Stomach (tissue), 19 donors: ENCODE measurements around the gene COG4. TPM values are rescaled to one million over a fixed set of nuclear protein-coding genes. Genes with fewer than 3 reads are reported as not detected.
A peak's percentile ranks its signal among the peaks of the same experiment; 100 is the strongest.

Experiments used
- DNase-seq, 2 donors: peaks; one replicate each; pipeline versions ENCODE4 v3.0.0 to v3.0.0-alpha.2; 2013 to 2019
- H3K27ac ChIP-seq, 5 donors: fragments of 200-600 bp in 4 of 5; sonication (generic) in 4 of 5; one replicate each; pipeline ENCODE4 v1.5.1; 2013 to 2019; ENCODE audit warnings: mild to moderate bottlenecking in 1 of 5, moderate library complexity in 1 of 5
- H3K27me3 ChIP-seq, 3 donors: fragments of 200-600 bp; sonication (generic); one replicate each; pipeline ENCODE4 v1.5.1; 2017 to 2019; ENCODE audit warnings: mixed run types in 1 of 3
- H3K36me3 ChIP-seq, 4 donors: fragments of 200-600 bp; sonication (generic); 1 replicate in 3 of 4; 2 replicates in 1 of 4; pipeline ENCODE4 v1.5.1; 2016 to 2019
- H3K4me1 ChIP-seq, 4 donors: fragments of 200-600 bp; sonication (generic); one replicate each; pipeline ENCODE4 v1.5.1; 2016 to 2019
- H3K4me3 ChIP-seq, 4 donors: fragments of 200-600 bp; sonication (generic) in 3 of 4; one replicate each; pipeline ENCODE4 v1.5.1; 2016 to 2019; ENCODE audit warnings: mild to moderate bottlenecking in 1 of 4
- H3K9me3 ChIP-seq, 4 donors: fragments of 200-600 bp; sonication (generic); one replicate each; pipeline ENCODE4 v1.5.1; 2016 to 2019
- CTCF ChIP-seq, 7 experiments: fragments of 450-650 bp in 4 of 7; fragments of 200-600 bp in 3 of 7; sonication (generic) in 3 of 7; IDR thresholded peaks; one replicate each; pipeline ENCODE4 v1.5.1; 2016 to 2019; ENCODE audit warnings: antibody characterized with exemption in 7 of 7, control low read depth in 2 of 7, mild to moderate bottlenecking in 1 of 7
- EP300 ChIP-seq: sonication (generic); formaldehyde crosslinking; IDR thresholded peaks from one replicate; pipeline ENCODE4 v1.6.1; 2017; ENCODE audit warnings: antibody characterized with exemption
- POLR2A ChIP-seq, 4 donors: fragments of 450-650 bp; IDR thresholded peaks; one replicate each; pipeline ENCODE4 v1.6.1; 2016; ENCODE audit warnings: antibody characterized with exemption in 4 of 4, control low read depth in 2 of 4, mild to moderate bottlenecking in 1 of 4, moderate library complexity in 1 of 4
- POLR2AphosphoS5 ChIP-seq, 3 donors: sonication (generic); formaldehyde crosslinking; IDR thresholded peaks; one replicate each; pipeline ENCODE4 v1.6.1; 2016; ENCODE audit warnings: antibody characterized with exemption in 3 of 3
- WGBS, 5 donors: extraction: QIAGEN DNeasy Blood & Tissue Kit in 3 of 5; methylation state at CpG; one replicate each; pipeline versions ENCODE4 v1.1.5 to v1.1.7; 2013 to 2018; 5-methylcytosine and 5-hydroxymethylcytosine counted together
- intact Hi-C: fragments of 100-400 bp; cut with DNase I; formaldehyde crosslinking; loops from one replicate; pipeline ENCODE4 v1.15.1; 2023; ENCODE audit warnings: low total_unique reads
- long read RNA-seq, 10 donors: transcript quantifications; one replicate each; lab custom pipeline, GENCODE V29; 2026
- polyA plus RNA-seq, 3 donors: library from polyadenylated mRNA; stranded (reverse); fragments of 200-250 nt; gene quantifications; one replicate each; pipeline ENCODE4 v1.2.3, GENCODE V29; 2013
- total RNA-seq, 5 donors: library from RNA; depleted of rRNA; stranded (reverse); fragments of >200 nt; gene quantifications; one replicate each; pipeline versions ENCODE4 v1.1.0 to v1.2.3, GENCODE V29; 2014 to 2016
- donor health status: healthy with polysubstance abuse.
- donor health status: Bipolar disorder and iron deficiency.
- donor health status: healthy.

The COG4 gene
- total RNA-seq (100 to 1,000 TPM in 1 of 5 donors, 10 to 100 TPM in 4; 10.7 to 127 (median 86.9) TPM), polyA plus RNA-seq (10 to 100 TPM; 26.6 to 44.6 (median 30.3) TPM)
- long read RNA-seq, donor 1, partial matches to known transcripts = 6 of 7 reads
- long read RNA-seq, donor 1, other reads (novel, unspliced or antisense) = 0 of 7 reads
- long read RNA-seq, donor 2, transcript COG4-201 (19 exons, 2,833 nt) = major isoform, 5 of 70 reads
- long read RNA-seq, donor 2, partial matches to known transcripts = 53 of 70 reads
- long read RNA-seq, donor 2, other reads (novel, unspliced or antisense) = 12 of 70 reads
- long read RNA-seq, donor 3, partial matches to known transcripts = 0 of 2 reads
- long read RNA-seq, donor 3, other reads (novel, unspliced or antisense) = 0 of 2 reads
- long read RNA-seq, donor 4 = 0 reads
- long read RNA-seq, donor 5, transcript COG4-201 (19 exons, 2,833 nt) = major isoform, 7 of 8 reads
- long read RNA-seq, donor 5, partial matches to known transcripts = 0 of 8 reads
- long read RNA-seq, donor 5, other reads (novel, unspliced or antisense) = 0 of 8 reads
- long read RNA-seq, donor 6, partial matches to known transcripts = 202 of 214 reads
- long read RNA-seq, donor 6, other reads (novel, unspliced or antisense) = 6 of 214 reads
- long read RNA-seq, donor 7, transcript COG4-201 (19 exons, 2,833 nt) = major isoform, 7 of 9 reads
- long read RNA-seq, donor 7, partial matches to known transcripts = 0 of 9 reads
- long read RNA-seq, donor 7, other reads (novel, unspliced or antisense) = 0 of 9 reads
- long read RNA-seq, donor 8, partial matches to known transcripts = 103 of 107 reads
- long read RNA-seq, donor 8, other reads (novel, unspliced or antisense) = 0 of 107 reads
- long read RNA-seq, donor 9, partial matches to known transcripts = 116 of 135 reads
- long read RNA-seq, donor 9, other reads (novel, unspliced or antisense) = 16 of 135 reads
- long read RNA-seq, donor 10, partial matches to known transcripts = 0 of 1 reads
- long read RNA-seq, donor 10, other reads (novel, unspliced or antisense) = 0 of 1 reads

GRCh38 chr16:70523076-70523742 lies at the start of gene COG4:
TSS of gene COG4 (minus strand) at chr16:70523554. CDS start at chr16:70523543, 11 bp downstream.
- Histone ChIP-seq H3K27me3 (no peaks in the 10 kb centered on the region), H3K4me3 (peak within 1 kb of the TSS; percentile 74 to 95 (median 80)), H3K9me3 (no peaks in the 10 kb centered on the region), H3K4me1 (peaks cover 31 to 63% (median 53%) of the 10 kb centered on the region in 4 donors), H3K27ac (peak within 1 kb of the TSS; percentile 82 to 93 (median 92)), H3K36me3 (peaks cover 12 to 36% (median 34%) of the 10 kb centered on the region in 4 donors)
- intact Hi-C loops = no loop called here
- WGBS, 5 donors = 0 to 1% (median 0%) methylated on average over 36 of the region's 36 CpGs
- peak; percentile 86 to 96 for DNase-seq
- no peak for TF ChIP-seq CTCF (IDR thresholded peaks at IDR 0.05)
- no peak for TF ChIP-seq POLR2A (IDR thresholded peaks at IDR 0.05)
- TF ChIP-seq POLR2AphosphoS5 (IDR thresholded peaks at IDR 0.05) = peak in 2 of 3 donors; percentile 34 to 63
- no peak for TF ChIP-seq EP300

GRCh38 chr16:70572926-70573270 lies 49.5 kb upstream of the COG4 start:
- Histone ChIP-seq H3K27me3 (no peaks in the 10 kb centered on the region), H3K36me3 (peaks cover 50 to 76% (median 74%) of the 10 kb centered on the region in 4 donors), H3K27ac (peak overlapping the region in 3 of 5 donors; percentile 51 to 66 (median 60)), H3K4me1 (peaks cover 5 to 48% (median 27%) of the 10 kb centered on the region in 4 donors), H3K4me3 (no peak overlapping the region), H3K9me3 (no peaks in the 10 kb centered on the region)
- intact Hi-C loops = no loop called here
- TF ChIP-seq POLR2A (IDR thresholded peaks at IDR 0.05) (no peak), EP300 (no peak), POLR2AphosphoS5 (IDR thresholded peaks at IDR 0.05) (no peak), CTCF (IDR thresholded peaks at IDR 0.05) (no peak)
- no peak for DNase-seq
- 70 to 87% (median 77%) methylated on average over 2 of the region's 2 CpGs for WGBS, 5 donors

- peaks cover 56 to 82% (median 80%) of the 10 kb centered on the region in 4 donors for H3K36me3 ChIP-seq
- intact Hi-C loops = no loop called here
- no peaks in the 10 kb centered on the region for H3K9me3 ChIP-seq
- TF ChIP-seq EP300 = no peak
- no peak for TF ChIP-seq POLR2AphosphoS5 (IDR thresholded peaks at IDR 0.05)
- TF ChIP-seq CTCF (IDR thresholded peaks at IDR 0.05) = no peak
- no peak for TF ChIP-seq POLR2A (IDR thresholded peaks at IDR 0.05)
- DNase-seq = no peak
- WGBS, 5 donors = 80 to 89% (median 85%) methylated on average over 5 of the region's 5 CpGs
- H3K4me1 ChIP-seq = peaks cover 5 to 46% (median 26%) of the 10 kb centered on the region in 4 donors
- no peak overlapping the region for H3K4me3 ChIP-seq
- no peaks in the 10 kb centered on the region for H3K27me3 ChIP-seq
- H3K27ac ChIP-seq = peak overlapping the region in 3 of 5 donors; percentile 51 to 66 (median 60)
These were observed 48.9 kb upstream of the COG4 start for GRCh38 chr16:70572050-70572925.
